T-helper 2 cell treated with Interferon-gamma antibody and Interleukin-4, amounts not matched to agents 5 μg/mL and 100 μg/mL, for 36 hours (primary cell): Measurements from ENCODE around the gene CRMP1.
"Not testable (repeated sequence)": the region's sequence is repeated elsewhere in the genome, so short reads cannot be mapped to it uniquely, and the experiment has no call there.

ENCODE experiments used
- DNase-seq: peaks from one replicate; pipeline ENCODE4 v3.0.0; 2021; ENCODE audit warnings: low spot score
- H3K27ac Mint-ChIP-seq: one replicate; pipeline ENCODE4 v1.8.0; 2021; ENCODE audit warnings: mild to moderate bottlenecking, mixed read lengths
- H3K27me3 Mint-ChIP-seq: one replicate; pipeline ENCODE4 v1.8.0; 2021; ENCODE audit warnings: low read depth, mixed read lengths
- H3K36me3 Mint-ChIP-seq: one replicate; pipeline ENCODE4 v1.8.0; 2021; ENCODE audit warnings: low read depth, mixed read lengths
- H3K4me1 Mint-ChIP-seq: one replicate; pipeline ENCODE4 v1.8.0; 2021; ENCODE audit warnings: low read depth, mixed read lengths
- H3K4me3 Mint-ChIP-seq: one replicate; pipeline ENCODE4 v1.8.0; 2022; ENCODE audit warnings: mild to moderate bottlenecking, moderate library complexity, mixed read lengths
- H3K9me3 Mint-ChIP-seq: one replicate; pipeline ENCODE4 v1.8.0; 2021; ENCODE audit warnings: mixed read lengths

Gene CRMP1

GRCh38 chr4:5845035-5845905, 47.6 kb downstream of the CRMP1 start:
- peaks cover 7% of the 10 kb centered on the region for H3K27me3 Mint-ChIP-seq
- H3K4me1 Mint-ChIP-seq, result no peaks in the 10 kb centered on the region
- no peak for DNase-seq
- H3K27ac Mint-ChIP-seq, result no peak overlapping the region
- H3K4me3 Mint-ChIP-seq, result no peak overlapping the region
- H3K36me3 Mint-ChIP-seq, result no peaks in the 10 kb centered on the region
- no peaks in the 10 kb centered on the region for H3K9me3 Mint-ChIP-seq

GRCh38 chr4:5843573-5844530, 49.0 kb downstream of the CRMP1 start:
- H3K9me3 Mint-ChIP-seq, result no peaks in the 10 kb centered on the region
- H3K27ac Mint-ChIP-seq, result no peak overlapping the region
- H3K27me3 Mint-ChIP-seq, result peaks cover 4% of the 10 kb centered on the region
- no peaks in the 10 kb centered on the region for H3K4me1 Mint-ChIP-seq
- H3K36me3 Mint-ChIP-seq, result no peaks in the 10 kb centered on the region
- no peak overlapping the region for H3K4me3 Mint-ChIP-seq
- DNase-seq, result no peak

- Mint-ChIP-seq H3K27me3 (peaks cover 4% of the 10 kb centered on the region), H3K36me3 (no peaks in the 10 kb centered on the region), H3K4me1 (no peaks in the 10 kb centered on the region), H3K9me3 (no peaks in the 10 kb centered on the region), H3K4me3 (no peak overlapping the region), H3K27ac (no peak overlapping the region)
- no peak for DNase-seq
Observed at GRCh38 chr4:5842456-5842855, 50.4 kb downstream of the CRMP1 start.

GRCh38 chr4:5839751-5840674, 52.9 kb downstream of the CRMP1 start:
- H3K4me1 Mint-ChIP-seq, result no peaks in the 10 kb centered on the region
- H3K27ac Mint-ChIP-seq, result no peak overlapping the region
- H3K27me3 Mint-ChIP-seq, result peaks cover 2% of the 10 kb centered on the region
- no peak overlapping the region for H3K4me3 Mint-ChIP-seq
- H3K36me3 Mint-ChIP-seq, result no peaks in the 10 kb centered on the region
- H3K9me3 Mint-ChIP-seq, result no peaks in the 10 kb centered on the region
- no peak for DNase-seq

- no peak for DNase-seq
- Mint-ChIP-seq H3K4me1 (no peaks in the 10 kb centered on the region), H3K4me3 (no peak overlapping the region), H3K27me3 (peaks cover 2% of the 10 kb centered on the region), H3K27ac (no peak overlapping the region), H3K9me3 (no peaks in the 10 kb centered on the region), H3K36me3 (no peaks in the 10 kb centered on the region)
Observed at GRCh38 chr4:5839332-5839731, 53.6 kb downstream of the CRMP1 start.

GRCh38 chr4:5837483-5837882, 55.4 kb downstream of the CRMP1 start:
- H3K27me3 Mint-ChIP-seq, DNase-seq, H3K36me3 Mint-ChIP-seq, H3K9me3 Mint-ChIP-seq, H3K4me3 Mint-ChIP-seq, H3K27ac Mint-ChIP-seq, H3K4me1 Mint-ChIP-seq: not testable (repeated sequence)

GRCh38 chr4:5836943-5837342, 55.9 kb downstream of the CRMP1 start:
- Mint-ChIP-seq H3K27me3 (peaks cover 2% of the 10 kb centered on the region), H3K36me3 (no peaks in the 10 kb centered on the region), H3K27ac (no peak overlapping the region), H3K4me3 (no peak overlapping the region), H3K9me3 (no peaks in the 10 kb centered on the region), H3K4me1 (no peaks in the 10 kb centered on the region)
- DNase-seq, result no peak

- Mint-ChIP-seq H3K27me3 (peaks cover 5% of the 10 kb centered on the region), H3K4me1 (peaks cover 32% of the 10 kb centered on the region), H3K36me3 (no peaks in the 10 kb centered on the region), H3K27ac (no peak overlapping the region), H3K9me3 (no peaks in the 10 kb centered on the region), H3K4me3 (no peak overlapping the region)
- no peak for DNase-seq
Observed at GRCh38 chr4:5828005-5828391, 64.9 kb downstream of the CRMP1 start.

GRCh38 chr4:5827108-5828004, 65.5 kb downstream of the CRMP1 start:
- Mint-ChIP-seq H3K36me3 (no peaks in the 10 kb centered on the region), H3K4me1 (peaks cover 35% of the 10 kb centered on the region), H3K4me3 (peak overlapping the region; percentile 37), H3K27me3 (peaks cover 4% of the 10 kb centered on the region), H3K9me3 (no peaks in the 10 kb centered on the region), H3K27ac (no peak overlapping the region)
- no peak for DNase-seq

GRCh38 chr4:5826437-5827107, 66.3 kb downstream of the CRMP1 start:
- DNase-seq, result no peak
- H3K36me3 Mint-ChIP-seq, result no peaks in the 10 kb centered on the region
- peaks cover 4% of the 10 kb centered on the region for H3K27me3 Mint-ChIP-seq
- H3K4me1 Mint-ChIP-seq, result peaks cover 35% of the 10 kb centered on the region
- H3K4me3 Mint-ChIP-seq, result peak overlapping the region; percentile 37
- H3K27ac Mint-ChIP-seq, result no peak overlapping the region
- no peaks in the 10 kb centered on the region for H3K9me3 Mint-ChIP-seq

- no peaks in the 10 kb centered on the region for H3K9me3 Mint-ChIP-seq
- DNase-seq, result no peak
- peaks cover 4% of the 10 kb centered on the region for H3K27me3 Mint-ChIP-seq
- H3K27ac Mint-ChIP-seq, result no peak overlapping the region
- H3K4me1 Mint-ChIP-seq, result peaks cover 35% of the 10 kb centered on the region
- no peak overlapping the region for H3K4me3 Mint-ChIP-seq
- no peaks in the 10 kb centered on the region for H3K36me3 Mint-ChIP-seq
Observed at GRCh38 chr4:5825321-5826041, 67.4 kb downstream of the CRMP1 start.

- no peak overlapping the region for H3K4me3 Mint-ChIP-seq
- no peak for DNase-seq
- peaks cover 2% of the 10 kb centered on the region for H3K27me3 Mint-ChIP-seq
- H3K27ac Mint-ChIP-seq, result no peak overlapping the region
- H3K4me1 Mint-ChIP-seq, result peaks cover 35% of the 10 kb centered on the region
- no peaks in the 10 kb centered on the region for H3K36me3 Mint-ChIP-seq
- no peaks in the 10 kb centered on the region for H3K9me3 Mint-ChIP-seq
Observed at GRCh38 chr4:5824635-5825034, 68.3 kb downstream of the CRMP1 start.
